Astrocyte (in vitro differentiated cells and primary cell): ENCODE measurements around the gene SLC10A1. TPM values are rescaled to one million over a fixed set of nuclear protein-coding genes. Genes with fewer than 3 reads are reported as not detected.

Source experiments
- DNase-seq: peaks from one replicate; pipeline ENCODE4 v3.0.0-alpha.2; 2010; ENCODE audit warnings: low read depth
- FAIRE-seq: peaks from 2 replicates; lab custom pipeline; 2011; peaks lifted over from hg19 to GRCh38; lab: Jason Lieb, UNC
- H2AFZ ChIP-seq: 2 replicates; pipeline ENCODE4 v1.6.0; 2012; ENCODE audit warnings: low read depth, low read length, inconsistent platforms
- H3K27ac ChIP-seq: 2 replicates; pipeline ENCODE4 v1.5.1; 2011; ENCODE audit warnings: low read depth, low read length, inconsistent platforms
- H3K27me3 ChIP-seq: 2 replicates; pipeline ENCODE4 v1.6.0; 2011; ENCODE audit warnings: low read length, inconsistent platforms; ENCODE audit not compliant: insufficient read depth
- H3K36me3 ChIP-seq: 2 replicates; pipeline ENCODE4 v1.5.1; 2011; ENCODE audit warnings: low read length, inconsistent platforms; ENCODE audit not compliant: insufficient read depth
- H3K4me1 ChIP-seq: 2 replicates; pipeline ENCODE4 v1.5.1; 2011; ENCODE audit warnings: low read length, inconsistent platforms; ENCODE audit not compliant: insufficient read depth
- H3K4me2 ChIP-seq: 2 replicates; pipeline ENCODE4 v1.6.0; 2012; ENCODE audit warnings: low read length, inconsistent platforms
- H3K4me3 ChIP-seq: 2 replicates; pipeline ENCODE4 v1.5.1; 2011; ENCODE audit warnings: low read depth, mild to moderate bottlenecking, low read length, inconsistent platforms; ENCODE audit not compliant: insufficient read depth
- H3K79me2 ChIP-seq: 2 replicates; pipeline ENCODE4 v1.6.0; 2012; ENCODE audit warnings: mild to moderate bottlenecking, low read length, inconsistent platforms; ENCODE audit not compliant: insufficient read depth
- H3K9ac ChIP-seq: 2 replicates; pipeline ENCODE4 v1.6.0; 2012; ENCODE audit warnings: mild to moderate bottlenecking, low read length, inconsistent platforms
- H3K9me3 ChIP-seq: 2 replicates; pipeline ENCODE4 v1.5.1; 2012; ENCODE audit warnings: low read depth, mild to moderate bottlenecking, low read length, inconsistent platforms; ENCODE audit not compliant: insufficient read depth
- H4K20me1 ChIP-seq: 2 replicates; pipeline ENCODE4 v1.6.0; 2012; ENCODE audit warnings: low read length, inconsistent platforms; ENCODE audit not compliant: insufficient read depth
- H3K27ac Mint-ChIP-seq: one replicate; pipeline ENCODE4 v1.8.0; 2021; ENCODE audit warnings: mild to moderate bottlenecking, mixed read lengths; ENCODE audit not compliant: unreplicated experiment
- H3K27me3 Mint-ChIP-seq: one replicate; pipeline ENCODE4 v1.8.0; 2021; ENCODE audit warnings: low read depth, mixed read lengths; ENCODE audit not compliant: unreplicated experiment
- H3K36me3 Mint-ChIP-seq: one replicate; pipeline ENCODE4 v1.8.0; 2021; ENCODE audit warnings: low read depth, mixed read lengths; ENCODE audit not compliant: unreplicated experiment
- H3K4me1 Mint-ChIP-seq: one replicate; pipeline ENCODE4 v1.8.0; 2021; ENCODE audit warnings: low read depth, mixed read lengths; ENCODE audit not compliant: unreplicated experiment
- H3K4me3 Mint-ChIP-seq: one replicate; pipeline ENCODE4 v1.8.0; 2021; ENCODE audit warnings: mild to moderate bottlenecking, moderate library complexity, mixed read lengths; ENCODE audit not compliant: unreplicated experiment
- H3K9me3 Mint-ChIP-seq: one replicate; pipeline ENCODE4 v1.8.0; 2021; ENCODE audit warnings: mild to moderate bottlenecking, mixed read lengths; ENCODE audit not compliant: unreplicated experiment
- EZH2 ChIP-seq: IDR thresholded peaks from 2 replicates; pipeline ENCODE4 v1.6.1; 2012; ENCODE audit warnings: mild to moderate bottlenecking, low read length, inconsistent platforms; ENCODE audit not compliant: insufficient read depth
- total RNA-seq: library from RNA; stranded (reverse); gene quantifications from 2 replicates; pipeline ENCODE4 v1.2.1, GENCODE V29; 2021
- TF ChIP-seq, protein P1 (sequence below): IDR thresholded peaks from 2 replicates; pipeline ENCODE4 v1.5.1; 2011; ENCODE audit warnings: low read depth, mild to moderate bottlenecking, inconsistent platforms, low read length, moderate library complexity; ENCODE audit not compliant: insufficient read depth

Gene SLC10A1
- total RNA-seq, 1 donor from 2014 or later, result not detected

GRCh38 chr14:69795691-69796090, 1.4 kb downstream of the SLC10A1 start:
- no peak for DNase-seq
- H3K79me2 ChIP-seq, result no peaks in the 10 kb centered on the region
- no peak for FAIRE-seq
- H3K4me1 Mint-ChIP-seq, result no peaks in the 10 kb centered on the region
- no peak overlapping the region for H3K4me2 ChIP-seq
- no peak overlapping the region for H3K4me3 Mint-ChIP-seq
- H3K4me3 ChIP-seq, result no peak overlapping the region
- H2AFZ ChIP-seq, result no peak overlapping the region
- no peaks in the 10 kb centered on the region for H3K27me3 ChIP-seq
- no peak overlapping the region for H3K27ac ChIP-seq
- H3K36me3 ChIP-seq, result no peaks in the 10 kb centered on the region
- H3K9me3 Mint-ChIP-seq, result peaks cover 4% of the 10 kb centered on the region
- TF ChIP-seq EZH2, result no peak
- TF ChIP-seq, protein P1, sequence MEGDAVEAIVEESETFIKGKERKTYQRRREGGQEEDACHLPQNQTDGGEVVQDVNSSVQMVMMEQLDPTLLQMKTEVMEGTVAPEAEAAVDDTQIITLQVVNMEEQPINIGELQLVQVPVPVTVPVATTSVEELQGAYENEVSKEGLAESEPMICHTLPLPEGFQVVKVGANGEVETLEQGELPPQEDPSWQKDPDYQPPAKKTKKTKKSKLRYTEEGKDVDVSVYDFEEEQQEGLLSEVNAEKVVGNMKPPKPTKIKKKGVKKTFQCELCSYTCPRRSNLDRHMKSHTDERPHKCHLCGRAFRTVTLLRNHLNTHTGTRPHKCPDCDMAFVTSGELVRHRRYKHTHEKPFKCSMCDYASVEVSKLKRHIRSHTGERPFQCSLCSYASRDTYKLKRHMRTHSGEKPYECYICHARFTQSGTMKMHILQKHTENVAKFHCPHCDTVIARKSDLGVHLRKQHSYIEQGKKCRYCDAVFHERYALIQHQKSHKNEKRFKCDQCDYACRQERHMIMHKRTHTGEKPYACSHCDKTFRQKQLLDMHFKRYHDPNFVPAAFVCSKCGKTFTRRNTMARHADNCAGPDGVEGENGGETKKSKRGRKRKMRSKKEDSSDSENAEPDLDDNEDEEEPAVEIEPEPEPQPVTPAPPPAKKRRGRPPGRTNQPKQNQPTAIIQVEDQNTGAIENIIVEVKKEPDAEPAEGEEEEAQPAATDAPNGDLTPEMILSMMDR, result no peak
- no peaks in the 10 kb centered on the region for H3K4me1 ChIP-seq
- no peaks in the 10 kb centered on the region for H3K9me3 ChIP-seq
- peaks cover 7% of the 10 kb centered on the region for H3K27me3 Mint-ChIP-seq
- no peaks in the 10 kb centered on the region for H4K20me1 ChIP-seq
- no peak overlapping the region for H3K27ac Mint-ChIP-seq
- H3K9ac ChIP-seq, result no peak overlapping the region
- H3K36me3 Mint-ChIP-seq, result peaks cover 2% of the 10 kb centered on the region

DNA sequence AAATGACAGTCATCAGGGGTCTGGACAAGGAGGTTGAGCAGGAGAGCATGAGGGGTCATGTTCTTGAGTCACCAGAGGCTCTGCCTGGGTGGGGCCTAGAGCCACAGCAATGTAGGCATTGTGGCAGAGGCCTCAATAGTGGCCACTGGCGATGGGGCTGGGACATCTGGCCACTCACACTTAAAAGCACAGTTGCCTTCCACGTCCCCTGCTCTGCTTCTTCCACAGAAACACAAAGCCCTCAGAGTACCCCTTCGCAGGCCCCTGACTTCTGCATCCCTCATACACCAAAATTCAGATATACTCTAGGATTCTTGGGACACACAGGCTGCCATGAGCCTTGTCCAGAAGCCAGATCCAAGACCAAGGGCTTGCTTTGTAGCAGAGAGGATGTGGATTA, 2.2 kb downstream of the SLC10A1 start:
- Histone ChIP-seq H3K27ac (no peak overlapping the region), H3K4me3 (no peak overlapping the region), H3K27me3 (no peaks in the 10 kb centered on the region), H3K36me3 (no peaks in the 10 kb centered on the region), H3K4me2 (no peak overlapping the region), H3K9ac (no peak overlapping the region), H2AFZ (no peak overlapping the region), H3K4me1 (no peaks in the 10 kb centered on the region), H3K79me2 (no peaks in the 10 kb centered on the region), H3K9me3 (no peaks in the 10 kb centered on the region), H4K20me1 (no peaks in the 10 kb centered on the region)
- no peak for FAIRE-seq
- Mint-ChIP-seq H3K27me3 (peaks cover 7% of the 10 kb centered on the region), H3K9me3 (peaks cover 2% of the 10 kb centered on the region), H3K27ac (no peak overlapping the region), H3K4me1 (no peaks in the 10 kb centered on the region), H3K36me3 (peaks cover 2% of the 10 kb centered on the region), H3K4me3 (no peak overlapping the region)
- DNase-seq, result no peak
- TF ChIP-seq, protein P1, result no peak

GRCh38 chr14:69792887-69793421, 4.1 kb downstream of the SLC10A1 start:
- Histone ChIP-seq H3K36me3 (no peaks in the 10 kb centered on the region), H4K20me1 (no peaks in the 10 kb centered on the region), H2AFZ (no peak overlapping the region), H3K27ac (no peak overlapping the region), H3K4me2 (no peak overlapping the region), H3K27me3 (no peaks in the 10 kb centered on the region), H3K9ac (no peak overlapping the region), H3K9me3 (no peaks in the 10 kb centered on the region), H3K4me1 (no peaks in the 10 kb centered on the region), H3K4me3 (no peak overlapping the region), H3K79me2 (no peaks in the 10 kb centered on the region)
- no peak for TF ChIP-seq EZH2
- TF ChIP-seq, protein P1, result no peak
- Mint-ChIP-seq H3K9me3 (peaks cover 2% of the 10 kb centered on the region), H3K4me3 (no peak overlapping the region), H3K36me3 (peaks cover 3% of the 10 kb centered on the region), H3K27ac (no peak overlapping the region), H3K4me1 (no peaks in the 10 kb centered on the region), H3K27me3 (peaks cover 7% of the 10 kb centered on the region)
- DNase-seq (no peak), FAIRE-seq (no peak)
